GM19397 (cell line): ENCODE measurements around the gene SEC14L1.
"Not testable (repeated sequence)": the region's sequence is repeated elsewhere in the genome, so short reads cannot be mapped to it uniquely, and the experiment has no call there.

Experiments used
- ATAC-seq: cut with Tn5 transposase; IDR thresholded peaks from one replicate; pipeline ENCODE4 v1.9.1; 2021; ENCODE audit warnings: mild to moderate bottlenecking, moderate library complexity; ENCODE audit not compliant: unreplicated experiment

Gene SEC14L1

GRCh38 chr17:77115947-77116346 lies 24.8 kb upstream of the SEC14L1 start:
- ATAC-seq = no peak

GRCh38 chr17:77116371-77116860 lies 24.4 kb upstream of the SEC14L1 start:
- no peak for ATAC-seq

- no peak for ATAC-seq
Observed at GRCh38 chr17:77117415-77117814, 23.4 kb upstream of the SEC14L1 start.

GRCh38 chr17:77118251-77118928 lies 22.4 kb upstream of the SEC14L1 start:
- ATAC-seq = no peak

GRCh38 chr17:77119668-77120301 lies 21.0 kb upstream of the SEC14L1 start:
- ATAC-seq = no peak

GRCh38 chr17:77120868-77121267 lies 19.9 kb upstream of the SEC14L1 start:
- ATAC-seq = no peak

- ATAC-seq = no peak
Observed at GRCh38 chr17:77124192-77124889, 16.4 kb upstream of the SEC14L1 start.

GRCh38 chr17:77125432-77125901 lies 15.3 kb upstream of the SEC14L1 start:
- ATAC-seq = no peak

- ATAC-seq = no peak
Observed at GRCh38 chr17:77126519-77126918, 14.2 kb upstream of the SEC14L1 start.

GRCh38 chr17:77127735-77128361 lies 12.9 kb upstream of the SEC14L1 start:
- ATAC-seq = no peak

- no peak for ATAC-seq
Observed at GRCh38 chr17:77128896-77129567, 11.7 kb upstream of the SEC14L1 start.

- no peak for ATAC-seq
Observed at GRCh38 chr17:77129568-77130301, 11.0 kb upstream of the SEC14L1 start.

GRCh38 chr17:77130525-77130924 lies 10.2 kb upstream of the SEC14L1 start:
- no peak for ATAC-seq

- ATAC-seq = no peak
Observed at GRCh38 chr17:77131904-77132303, 8.9 kb upstream of the SEC14L1 start.

GRCh38 chr17:77132411-77133086 lies 8.2 kb upstream of the SEC14L1 start:
- ATAC-seq = no peak

- no peak for ATAC-seq
Observed at GRCh38 chr17:77133087-77133638, 7.6 kb upstream of the SEC14L1 start.

GRCh38 chr17:77136420-77136767 lies 4.4 kb upstream of the SEC14L1 start:
- no peak for ATAC-seq

GRCh38 chr17:77137111-77137510 lies 3.7 kb upstream of the SEC14L1 start:
- ATAC-seq = no peak

GRCh38 chr17:77137886-77138285 lies 2.9 kb upstream of the SEC14L1 start:
- not testable (repeated sequence) for ATAC-seq
